Measurements from ENCODE around the gene ELK4.

The ELK4 gene

GRCh38 chr1:205630241-205630640 lies 1.6 kb downstream of the ELK4 start:
- DNase-seq (ENCODE audit: low read depth in 3 of 3, low spot score in 1 of 3): no peak

GRCh38 chr1:205629751-205630150 lies 2.1 kb downstream of the ELK4 start:
- DNase-seq (ENCODE audit: low read depth in 3 of 3, low spot score in 1 of 3): no peak

DNA sequence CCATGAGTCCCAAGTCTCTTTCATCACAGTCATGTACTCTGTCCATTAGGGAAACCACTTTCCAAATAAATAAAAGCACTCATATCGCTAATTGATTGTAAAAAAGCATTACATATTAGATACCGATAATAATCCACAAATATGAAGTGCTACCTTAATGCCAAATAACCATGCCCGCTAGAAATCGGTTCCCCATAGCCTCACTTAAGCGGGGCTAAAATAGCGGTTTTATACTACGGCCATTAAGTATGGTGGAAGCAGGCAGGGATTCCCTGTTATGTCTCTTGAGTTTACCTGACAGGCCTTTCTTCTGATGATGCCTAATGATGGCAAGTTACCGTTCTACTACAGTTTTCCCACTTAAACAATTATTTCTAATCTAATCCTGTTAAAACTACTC lies 3.9 kb downstream of the ELK4 start:
- no peak for DNase-seq (ENCODE audit: low read depth in 3 of 3, low spot score in 1 of 3)

DNA sequence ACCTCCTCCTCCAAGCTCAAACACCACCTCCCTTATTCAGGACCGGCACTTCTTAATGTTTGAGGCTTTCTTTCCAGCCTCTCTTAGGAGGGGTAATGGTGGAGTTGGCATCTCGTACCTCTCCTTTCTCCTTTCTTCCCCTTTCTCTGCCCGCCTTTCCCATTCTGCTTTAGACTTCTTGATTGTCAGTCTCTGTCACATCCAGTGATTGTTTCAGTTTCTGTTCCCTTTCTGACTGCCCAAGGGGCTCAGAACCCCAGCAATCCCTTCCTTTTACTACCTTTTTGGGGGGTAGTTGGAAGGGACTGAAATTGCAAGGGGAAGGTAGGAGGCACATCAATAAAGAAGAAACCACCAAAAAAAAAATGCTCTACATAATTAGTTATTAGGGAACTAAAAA lies 5.6 kb downstream of the ELK4 start:
- DNase-seq (ENCODE audit: low read depth in 3 of 3, low spot score in 1 of 3): no peak

DNA sequence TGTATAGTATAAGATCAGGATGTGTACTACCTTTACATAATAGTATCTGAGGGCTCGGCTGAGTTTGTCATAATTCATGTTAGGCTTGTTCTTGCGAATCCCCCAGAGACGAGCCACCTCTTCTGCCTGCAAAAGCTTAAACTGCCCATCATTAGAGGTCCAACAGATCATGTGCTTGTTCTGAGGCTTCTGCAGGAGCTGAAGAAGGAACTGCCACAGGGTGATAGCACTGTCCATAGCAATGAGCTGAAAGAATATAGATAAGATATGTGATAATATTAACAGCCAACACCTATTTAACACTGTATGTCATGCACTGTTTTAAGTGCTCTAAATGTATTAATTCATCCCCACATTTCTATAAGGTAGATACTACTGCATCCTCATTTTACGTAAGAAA lies 8.2 kb downstream of the ELK4 start:
- no peak for DNase-seq (ENCODE audit: low read depth in 3 of 3, low spot score in 1 of 3)

GRCh38 chr1:205620269-205620668 lies 11.5 kb downstream of the ELK4 start:
- no peak for DNase-seq (ENCODE audit: low read depth in 3 of 3, low spot score in 1 of 3)

GRCh38 chr1:205619376-205619775 lies 12.4 kb downstream of the ELK4 start:
- DNase-seq (ENCODE audit: low read depth in 3 of 3, low spot score in 1 of 3): no peak

GRCh38 chr1:205616563-205617293 lies 15.1 kb downstream of the ELK4 start:
- DNase-seq (ENCODE audit: low read depth in 3 of 3, low spot score in 1 of 3): no peak

DNA sequence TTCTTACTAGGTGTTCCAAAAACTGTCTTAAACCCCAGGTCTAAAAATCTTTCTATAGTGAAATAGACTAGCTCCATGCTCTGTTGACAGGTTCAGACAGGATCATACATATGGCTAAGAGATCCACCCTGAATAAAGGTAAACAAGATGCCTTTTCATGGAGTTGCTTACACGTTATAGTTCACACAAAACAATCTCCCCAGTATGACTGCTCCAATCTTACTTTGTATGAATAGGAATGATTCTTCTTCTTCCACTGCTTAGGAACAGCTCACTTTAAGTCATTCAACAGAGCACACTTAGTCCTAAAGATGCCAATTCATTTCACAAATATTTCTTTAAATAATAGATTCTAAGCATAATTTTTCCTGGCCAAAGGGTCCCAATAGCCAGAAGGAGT lies 16.0 kb downstream of the ELK4 start:
- DNase-seq (ENCODE audit: low read depth in 3 of 3, low spot score in 1 of 3): no peak

DNA sequence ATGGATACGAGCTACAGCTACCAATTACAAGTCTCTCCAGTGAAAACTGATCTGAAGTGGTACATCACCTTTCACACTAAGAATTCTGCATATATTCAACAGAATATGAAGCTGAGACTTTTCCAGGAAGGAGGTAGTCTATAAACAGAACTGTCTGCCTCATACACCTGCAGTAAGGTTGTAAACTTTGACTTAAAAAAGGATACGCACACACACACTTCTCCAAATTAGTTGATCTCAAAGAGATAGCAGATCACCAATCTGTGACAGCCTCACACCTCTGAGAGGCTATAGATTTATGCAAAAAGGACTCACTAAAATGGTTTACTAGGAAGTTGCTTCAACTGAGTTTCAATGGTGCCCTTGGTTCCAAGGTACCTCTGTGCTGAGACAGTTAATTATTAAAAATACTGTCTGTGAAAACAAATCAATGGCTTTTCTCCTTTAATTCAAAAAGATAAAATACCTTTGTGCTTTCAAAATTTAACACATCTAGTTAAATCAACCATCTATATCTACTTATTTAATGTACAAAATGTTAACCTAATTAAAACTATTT lies 17.9 kb downstream of the ELK4 start:
- DNase-seq (ENCODE audit: low read depth in 3 of 3, low spot score in 1 of 3): no peak

- no peak for DNase-seq (ENCODE audit: low read depth in 3 of 3, low spot score in 1 of 3)
Observed at GRCh38 chr1:205612556-205612955, 19.3 kb downstream of the ELK4 start.

DNA sequence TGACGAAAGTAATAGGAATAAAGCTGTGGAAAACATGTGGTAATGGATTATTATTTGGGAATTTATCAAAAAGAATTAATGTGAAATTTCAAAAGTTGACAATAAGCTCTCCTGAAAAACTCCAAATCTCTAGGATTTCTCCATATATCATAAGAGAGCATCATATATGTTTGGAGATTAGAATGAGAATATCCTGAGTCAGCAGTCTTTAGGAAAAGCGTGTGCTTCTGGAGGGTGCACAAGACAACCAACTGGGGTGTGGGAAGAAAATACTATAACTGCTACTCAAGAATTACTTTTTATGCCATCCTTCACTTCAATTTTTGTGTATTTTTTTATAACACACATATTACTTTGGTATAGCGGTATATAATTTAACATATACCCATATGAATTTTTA lies 19.7 kb downstream of the ELK4 start:
- DNase-seq (ENCODE audit: low read depth in 3 of 3, low spot score in 1 of 3): no peak

- no peak for DNase-seq (ENCODE audit: low read depth in 3 of 3, low spot score in 1 of 3)
Observed at GRCh38 chr1:205610901-205611466, 20.8 kb downstream of the ELK4 start.

- no peak for DNase-seq (ENCODE audit: low read depth in 3 of 3, low spot score in 1 of 3)
Observed at GRCh38 chr1:205610036-205610435, 21.8 kb downstream of the ELK4 start.

DNA sequence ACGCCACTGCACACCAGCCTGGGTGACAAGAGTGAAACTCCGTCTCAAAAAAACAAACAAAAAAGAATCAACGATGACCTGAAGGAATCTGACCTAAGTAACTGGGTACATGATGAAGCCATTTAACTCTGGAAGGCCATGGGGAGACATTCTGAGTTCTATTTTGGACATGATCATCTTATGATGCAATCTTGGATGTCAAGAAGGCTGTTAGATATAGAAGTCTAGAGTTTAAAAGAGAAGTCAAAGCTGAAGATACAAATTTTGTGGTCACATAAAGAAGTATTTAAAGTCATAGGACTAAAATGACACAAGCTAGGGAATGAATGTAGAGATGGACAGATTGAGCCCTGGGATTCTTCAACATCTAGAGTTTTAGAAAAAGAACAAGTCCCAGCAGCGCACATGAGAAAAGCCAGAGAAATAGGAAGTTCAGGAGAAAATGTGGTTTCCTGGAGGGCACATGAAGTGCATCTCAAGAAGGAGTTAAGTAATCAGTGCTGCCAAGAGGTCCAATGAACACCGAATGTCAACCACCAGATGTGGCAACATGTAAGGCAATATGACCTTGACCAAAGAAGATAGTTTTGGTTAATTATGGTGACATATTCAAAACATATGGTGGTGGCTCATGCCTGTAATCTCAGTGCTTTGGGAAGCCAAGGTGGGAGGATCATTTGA lies 26.8 kb downstream of the ELK4 start:
- no peak for DNase-seq (ENCODE audit: low read depth in 3 of 3, low spot score in 1 of 3)

DNA sequence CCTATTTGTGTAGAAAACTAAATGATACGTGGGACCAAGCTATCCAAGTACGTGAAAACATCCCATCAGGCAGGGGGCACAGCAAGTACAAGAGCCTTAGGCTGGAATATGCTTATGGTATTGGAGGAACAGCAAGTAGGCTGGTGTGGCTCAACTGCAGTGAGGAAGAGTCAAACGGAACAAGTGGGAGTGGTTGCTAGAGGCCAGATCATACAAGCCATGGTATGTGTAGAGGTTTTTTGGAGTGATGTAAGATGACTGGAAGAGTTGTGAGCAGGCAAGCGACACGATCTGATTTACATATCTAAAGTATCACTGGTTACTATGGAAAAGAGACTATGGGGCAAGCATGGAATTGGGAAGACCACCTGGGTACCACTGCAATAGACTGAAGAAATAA lies 27.8 kb downstream of the ELK4 start:
- no peak for DNase-seq (ENCODE audit: low read depth in 3 of 3, low spot score in 1 of 3)

DNA sequence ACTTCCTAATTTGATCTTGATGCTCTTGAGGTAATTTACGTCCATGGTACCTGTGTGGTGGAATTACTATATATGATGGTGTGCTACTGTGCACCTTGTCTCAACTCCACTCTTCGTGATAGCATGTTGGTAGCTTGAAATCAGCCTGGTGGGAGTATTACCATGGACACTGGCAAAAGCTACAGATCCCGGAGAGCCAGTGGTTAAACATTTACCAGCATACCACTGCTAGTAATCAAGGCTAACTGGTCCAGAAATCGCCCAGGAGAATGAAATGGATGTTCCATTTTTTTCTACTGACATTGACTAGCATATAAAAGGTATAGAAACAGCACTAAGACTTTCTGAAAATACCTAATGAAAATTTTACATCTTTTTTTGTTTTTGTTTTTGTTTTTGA lies 30.6 kb downstream of the ELK4 start:
- DNase-seq (ENCODE audit: low read depth in 3 of 3, low spot score in 1 of 3): no peak

DNA sequence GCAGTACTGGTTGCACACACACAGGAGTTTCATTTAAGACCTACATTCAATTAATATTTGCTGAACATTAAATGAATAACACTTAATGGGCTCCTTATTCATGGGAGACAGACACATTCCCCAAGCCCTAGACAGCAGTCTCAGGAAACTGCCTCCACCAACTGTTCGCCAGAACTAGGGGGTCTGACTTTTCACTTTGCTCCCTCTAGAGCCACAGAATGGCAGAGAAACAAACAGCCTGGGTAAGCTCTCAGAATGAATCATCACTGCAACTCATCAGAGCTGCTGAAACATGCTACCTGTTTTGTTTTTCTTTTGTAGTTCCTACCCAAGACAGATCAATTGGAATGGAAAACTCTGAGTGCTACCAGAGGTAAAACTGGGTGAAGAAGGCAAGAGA lies 31.7 kb downstream of the ELK4 start:
- no peak for DNase-seq (ENCODE audit: low read depth in 3 of 3, low spot score in 1 of 3)

DNA sequence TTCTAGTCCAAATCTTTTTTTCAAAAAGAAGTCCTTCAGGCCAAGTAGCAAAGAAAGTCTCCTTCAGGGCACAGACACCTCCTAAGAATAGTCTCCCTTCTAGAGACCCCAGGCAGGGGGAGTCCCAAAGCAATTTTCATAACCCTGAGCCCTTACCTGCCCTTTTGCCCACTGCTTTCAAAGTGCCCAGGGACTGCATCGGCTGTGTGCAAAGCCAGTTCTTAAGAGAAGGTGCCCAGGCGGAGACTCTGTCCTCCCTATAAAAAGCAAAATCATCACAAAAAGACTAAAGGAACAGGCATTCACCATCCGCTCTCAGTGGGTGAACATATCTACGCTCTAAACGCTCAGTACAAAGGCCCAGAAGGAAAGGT lies 32.2 kb downstream of the ELK4 start:
- DNase-seq (ENCODE audit: low read depth in 3 of 3, low spot score in 1 of 3): no peak

DNA sequence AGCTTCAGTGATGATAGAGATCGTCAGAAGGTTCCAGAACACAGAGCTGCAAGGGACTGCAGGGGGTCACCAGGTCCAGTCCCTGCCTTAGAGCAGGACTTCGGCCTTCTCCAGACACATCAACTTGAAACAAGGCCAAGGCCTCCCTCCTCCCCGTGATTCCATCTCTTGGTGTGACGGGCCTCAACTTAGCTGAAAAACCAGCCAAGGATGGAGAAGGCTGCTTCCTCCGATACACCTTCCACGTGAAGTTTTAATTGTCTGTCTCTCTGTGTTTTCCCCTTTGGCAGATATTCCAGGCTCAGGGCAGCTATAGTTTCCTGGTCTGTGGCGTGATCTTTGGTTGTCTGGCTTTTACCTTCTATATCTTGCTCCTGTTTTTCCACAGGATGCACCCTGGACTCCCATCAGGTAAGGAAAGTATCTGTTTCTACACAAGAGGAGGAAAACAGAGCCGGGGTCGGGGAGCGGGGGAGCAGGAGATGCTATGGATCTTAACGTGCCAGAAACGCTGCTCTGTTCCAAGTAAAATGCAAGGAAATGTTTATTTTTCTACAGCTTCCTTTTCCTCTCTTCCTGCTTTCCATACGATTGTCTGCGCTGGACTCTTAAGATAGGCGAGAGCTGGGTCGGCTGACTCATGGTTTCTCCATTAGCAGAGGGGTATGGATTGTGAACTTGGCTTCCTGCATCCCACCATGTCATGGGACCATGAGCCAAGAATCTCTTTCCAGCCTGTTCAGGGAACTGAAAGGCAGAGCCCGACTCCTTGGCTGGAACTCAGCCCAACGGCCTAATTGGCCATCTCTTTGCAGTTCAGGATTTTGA lies 32.8 kb downstream of the ELK4 start:
- no peak for DNase-seq (ENCODE audit: low read depth in 3 of 3, low spot score in 1 of 3)

DNA sequence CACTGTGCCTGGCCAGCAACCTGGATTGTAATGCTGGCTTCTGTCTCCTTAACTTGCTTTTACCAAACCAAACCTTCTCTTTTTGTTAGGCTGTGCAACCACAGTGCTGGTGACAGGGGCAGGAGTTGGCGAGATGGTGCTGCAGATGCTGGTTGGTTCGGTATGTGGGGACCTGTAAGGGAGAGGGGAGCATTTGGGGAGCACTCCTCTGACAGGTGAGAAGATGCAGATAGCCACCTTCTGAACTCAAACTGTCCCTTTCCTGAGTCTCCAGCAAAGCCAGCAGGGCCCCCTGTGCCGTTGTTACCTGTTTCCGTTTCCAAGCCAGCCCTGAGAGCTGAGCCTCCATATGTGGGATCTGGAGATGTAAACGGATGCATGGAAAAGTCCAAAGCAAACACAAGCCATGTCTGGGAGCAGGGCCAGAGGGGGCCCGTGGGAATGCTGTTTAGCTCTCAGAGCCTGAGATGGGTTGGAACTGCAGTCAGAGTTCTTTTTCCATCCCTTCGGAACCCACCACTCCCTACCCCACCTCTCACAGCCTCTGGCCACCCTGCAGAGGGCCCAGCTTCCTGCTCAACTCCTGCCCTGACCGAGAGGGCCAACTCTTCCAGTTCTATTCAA lies 34.0 kb downstream of the ELK4 start:
- no peak for DNase-seq (ENCODE audit: low read depth in 3 of 3, low spot score in 1 of 3)
